Fibroblast of skin of right quadriceps (primary cell): ENCODE results near the gene INCENP.
"Not testable (repeated sequence)": the region's sequence is repeated elsewhere in the genome, so short reads cannot be mapped to it uniquely, and the experiment has no call there.

Experiments used
- DNase-seq: peaks from one replicate; pipeline ENCODE4 v3.0.0-alpha.2; 2013

The INCENP gene

DNA sequence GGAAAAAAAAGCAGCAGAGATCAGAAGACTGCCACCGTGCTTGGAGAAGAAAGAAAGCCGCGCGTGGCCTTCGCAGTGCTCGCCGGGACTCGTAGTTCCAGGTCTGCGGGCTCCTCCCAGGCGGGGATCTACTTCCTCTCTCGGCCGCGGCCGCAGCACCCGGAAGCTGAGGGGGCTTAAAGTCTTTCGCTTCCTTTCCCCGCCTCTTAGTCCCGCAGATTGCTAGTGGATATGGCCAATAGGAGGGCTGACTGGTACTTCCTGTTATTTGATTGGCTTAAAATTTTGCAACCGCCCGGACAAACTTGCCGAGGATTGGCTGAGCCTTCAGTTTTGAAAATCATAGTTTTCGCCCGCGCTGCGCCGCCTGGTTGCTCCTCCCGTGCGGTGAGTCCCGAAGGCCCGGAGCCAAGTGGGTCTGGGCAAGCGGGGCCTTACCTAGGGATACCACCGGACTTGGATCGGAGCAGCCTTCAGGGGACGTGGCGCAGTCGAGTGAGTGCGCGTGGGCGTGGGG, at the start of gene INCENP:
Gene INCENP, plus strand, starts transcription at position 343 of the 517 bp plus-strand sequence. CDS start 4,151 bp downstream, outside the sequence.
- peak; percentile 99 for DNase-seq

DNA sequence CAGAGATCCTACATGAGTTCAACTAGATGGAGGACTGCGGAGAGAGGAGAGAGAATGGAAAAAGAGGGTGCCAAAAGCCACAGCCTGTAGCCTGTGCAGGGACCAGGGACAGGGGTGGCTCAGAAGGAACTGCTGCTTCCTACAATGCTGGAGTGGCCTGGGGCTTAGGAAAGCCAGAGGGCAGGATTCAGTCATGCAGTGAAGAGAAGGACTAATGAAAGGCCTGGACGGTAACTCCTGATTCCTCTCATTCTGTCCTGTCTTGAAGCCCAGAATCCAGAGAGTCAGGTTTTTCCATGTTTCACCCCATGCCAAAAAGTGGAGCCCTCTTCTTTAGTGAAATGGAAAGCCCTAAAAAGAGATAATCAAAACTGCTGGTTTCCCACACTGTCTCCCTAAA, 48.4 kb upstream of the INCENP start:
- no peak for DNase-seq

DNA sequence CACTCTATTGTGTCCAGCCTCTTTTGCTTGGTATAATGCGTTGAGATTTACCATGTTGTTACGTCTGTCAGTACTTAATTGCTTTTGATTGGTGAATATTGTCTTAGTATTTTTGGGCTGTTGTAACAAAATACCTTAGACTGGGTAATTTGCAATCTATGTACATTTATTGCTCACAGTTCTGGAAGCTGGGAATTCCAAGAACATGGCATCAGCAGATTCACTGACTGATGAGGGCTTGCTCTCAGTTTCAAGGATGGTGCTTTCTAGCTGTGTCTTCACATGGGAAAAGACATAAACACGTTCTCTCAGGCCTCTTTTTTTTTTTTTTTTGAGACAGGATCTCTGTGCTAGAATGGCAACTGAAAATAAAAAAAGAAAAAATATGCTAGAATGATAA, 46.7 kb upstream of the INCENP start:
- peak; percentile 15 for DNase-seq

DNA sequence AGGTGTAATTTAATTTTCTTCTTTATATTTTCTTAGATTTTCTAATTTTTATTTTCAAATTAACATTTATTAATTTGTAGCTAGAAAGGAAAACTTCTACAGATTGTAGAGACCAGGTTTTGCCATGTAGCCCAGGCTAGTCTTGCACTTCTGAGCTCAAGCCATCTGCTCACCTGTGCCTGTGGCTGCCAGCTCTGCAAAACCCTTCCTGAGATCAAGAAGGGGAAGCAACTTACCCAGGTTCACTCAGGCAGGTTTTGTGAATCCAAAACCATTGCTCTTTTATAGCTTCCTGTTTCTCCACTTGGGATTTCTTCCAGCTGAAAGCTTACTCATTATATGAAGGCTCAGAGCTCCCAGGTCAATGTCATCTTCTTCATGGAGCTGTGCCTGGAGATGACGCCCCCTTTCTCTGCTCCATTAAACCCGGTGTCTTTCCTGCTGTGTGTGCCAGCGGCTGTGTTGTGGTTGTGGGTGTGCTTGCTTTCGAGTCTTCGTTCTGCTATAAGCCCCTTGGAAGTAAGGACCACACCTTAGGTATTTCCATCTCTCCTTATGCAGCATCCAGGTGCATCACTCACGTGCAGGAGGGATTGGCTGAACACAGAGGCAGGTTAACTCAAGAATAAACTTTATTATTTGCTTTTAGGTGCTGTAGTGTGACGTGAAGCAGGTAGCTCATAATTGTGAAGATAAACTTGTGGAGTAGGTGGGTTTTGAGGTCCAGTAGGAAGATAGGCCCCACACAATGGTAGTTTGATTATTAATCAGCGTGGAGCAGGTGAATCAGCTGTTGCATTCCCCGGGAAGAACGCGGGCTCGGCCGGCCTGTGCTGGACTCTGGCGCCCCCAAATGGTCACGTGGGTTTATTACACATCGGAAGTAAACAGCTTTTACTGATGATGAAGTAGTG, 42.2 kb upstream of the INCENP start:
- DNase-seq: peak; percentile 54

DNA sequence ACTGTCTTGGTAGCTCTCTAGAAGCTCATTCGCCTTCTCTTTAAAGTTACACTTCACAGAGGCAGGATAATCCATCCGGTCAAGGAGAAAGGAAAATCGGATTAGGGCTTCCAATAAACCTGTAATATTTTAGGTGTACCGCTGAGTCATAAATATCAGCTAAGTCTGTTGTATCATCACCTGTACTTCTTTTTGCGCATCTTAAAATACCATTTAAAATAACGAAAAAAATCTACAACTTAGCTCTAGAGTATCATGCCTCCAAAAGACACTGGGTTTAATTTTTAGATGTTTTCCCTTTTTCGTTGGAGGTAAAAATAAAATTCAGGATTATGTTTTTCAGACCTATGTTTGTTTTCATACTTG, 41.5 kb upstream of the INCENP start:
- no peak for DNase-seq

DNA sequence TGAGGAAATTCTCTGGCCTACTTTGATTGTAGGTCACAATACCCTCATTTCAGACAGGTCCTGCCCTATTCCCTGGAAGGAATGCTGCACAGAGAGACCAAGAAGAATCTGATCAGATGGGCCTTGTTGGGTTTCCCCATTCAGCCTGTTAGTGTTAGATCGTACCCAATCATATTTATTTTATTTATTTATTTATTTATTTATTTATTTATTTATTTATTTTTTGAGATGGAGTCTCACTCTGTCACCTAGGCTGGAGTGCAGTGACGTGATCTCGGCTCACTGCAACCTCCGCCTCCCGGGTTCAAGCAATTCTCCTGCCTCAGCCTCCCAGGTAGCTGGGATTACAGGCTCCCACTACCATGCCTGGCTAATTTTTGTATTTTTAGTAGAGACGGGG, 39.0 kb upstream of the INCENP start:
- not testable (repeated sequence) for DNase-seq

DNA sequence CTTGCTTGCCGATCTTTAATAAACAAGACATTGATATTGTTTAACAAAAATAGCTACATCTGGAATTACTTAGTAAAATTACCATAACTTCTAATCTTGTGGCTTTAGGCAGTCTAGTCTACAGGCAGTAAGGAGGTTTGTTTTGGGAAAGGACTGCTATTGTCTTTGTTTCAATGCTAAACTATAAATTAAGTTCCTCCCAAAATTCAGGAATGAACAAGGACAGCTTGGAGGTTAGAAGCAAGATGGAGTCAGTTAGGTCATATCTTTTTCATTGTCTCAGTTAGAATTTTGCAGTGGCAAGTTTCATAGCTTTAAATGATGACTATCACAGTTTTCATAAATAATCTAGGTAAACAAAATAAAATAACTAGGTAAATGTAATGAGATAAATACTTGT, 36.1 kb upstream of the INCENP start:
- DNase-seq: no peak

DNA sequence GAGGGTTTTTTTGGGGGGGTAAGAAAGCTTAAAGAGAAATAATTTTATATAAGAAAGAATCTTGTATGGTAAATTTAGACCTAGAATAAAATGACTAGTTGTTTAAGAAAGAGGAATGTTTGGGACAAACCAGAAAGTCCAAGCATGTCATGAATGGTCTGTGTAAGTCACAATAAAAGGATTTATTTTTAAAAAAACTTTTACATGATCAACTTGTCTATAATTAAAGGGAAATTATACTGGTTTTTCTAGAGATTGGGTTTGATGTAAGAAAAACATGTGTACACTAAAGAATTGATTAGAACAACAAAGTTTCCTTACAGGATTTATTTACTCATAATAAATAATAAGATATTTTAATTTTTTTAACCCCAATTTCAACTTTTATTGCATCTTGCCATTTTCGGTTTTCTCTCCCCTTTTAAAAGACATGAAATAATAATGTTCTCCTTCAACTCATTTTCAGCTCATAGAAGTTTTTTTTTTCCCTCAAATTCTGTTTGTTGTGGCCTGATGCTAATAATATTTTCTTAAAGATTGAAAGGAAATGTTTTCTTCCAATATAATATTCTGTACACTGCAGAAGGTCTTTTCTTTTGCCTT, 35.4 kb upstream of the INCENP start:
- no peak for DNase-seq

DNA sequence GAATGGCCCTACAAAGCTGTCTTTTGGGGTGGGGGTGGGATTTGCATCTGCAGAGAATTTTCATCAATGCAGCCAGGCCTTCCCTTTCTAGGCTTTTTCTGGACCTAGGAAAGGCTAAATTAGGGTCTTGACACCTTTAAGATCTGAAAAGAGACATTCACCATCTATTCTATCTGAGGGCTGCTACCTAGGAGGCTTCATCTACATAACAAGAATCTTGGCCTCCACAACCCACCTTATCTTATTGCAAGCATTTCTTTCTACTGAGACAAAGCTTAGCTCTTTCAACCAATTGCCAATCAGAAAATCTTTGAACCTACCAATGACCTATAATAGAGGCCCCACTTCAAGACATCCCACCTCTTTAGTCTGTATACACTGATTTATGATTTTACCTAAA, 20.7 kb upstream of the INCENP start:
- no peak for DNase-seq

DNA sequence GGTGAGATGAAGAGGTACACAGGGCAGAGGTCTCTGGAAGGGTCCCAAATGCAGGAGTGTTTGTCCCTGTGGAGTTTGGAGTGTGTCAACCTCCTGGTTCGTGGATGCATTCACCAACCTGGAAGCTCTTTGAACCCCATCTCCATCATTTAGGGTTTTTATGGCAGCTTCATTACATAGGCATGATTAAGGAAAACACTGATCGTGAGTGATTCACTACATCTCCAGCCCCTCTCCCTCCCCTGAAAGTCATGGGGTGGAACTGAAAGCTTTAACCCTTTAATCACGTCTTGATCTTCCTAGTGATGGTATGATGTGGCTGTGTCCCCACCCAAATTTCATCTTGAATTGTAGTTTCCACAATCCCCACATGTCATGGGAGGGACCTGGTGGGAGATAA, 19.8 kb upstream of the INCENP start:
- DNase-seq: no peak

DNA sequence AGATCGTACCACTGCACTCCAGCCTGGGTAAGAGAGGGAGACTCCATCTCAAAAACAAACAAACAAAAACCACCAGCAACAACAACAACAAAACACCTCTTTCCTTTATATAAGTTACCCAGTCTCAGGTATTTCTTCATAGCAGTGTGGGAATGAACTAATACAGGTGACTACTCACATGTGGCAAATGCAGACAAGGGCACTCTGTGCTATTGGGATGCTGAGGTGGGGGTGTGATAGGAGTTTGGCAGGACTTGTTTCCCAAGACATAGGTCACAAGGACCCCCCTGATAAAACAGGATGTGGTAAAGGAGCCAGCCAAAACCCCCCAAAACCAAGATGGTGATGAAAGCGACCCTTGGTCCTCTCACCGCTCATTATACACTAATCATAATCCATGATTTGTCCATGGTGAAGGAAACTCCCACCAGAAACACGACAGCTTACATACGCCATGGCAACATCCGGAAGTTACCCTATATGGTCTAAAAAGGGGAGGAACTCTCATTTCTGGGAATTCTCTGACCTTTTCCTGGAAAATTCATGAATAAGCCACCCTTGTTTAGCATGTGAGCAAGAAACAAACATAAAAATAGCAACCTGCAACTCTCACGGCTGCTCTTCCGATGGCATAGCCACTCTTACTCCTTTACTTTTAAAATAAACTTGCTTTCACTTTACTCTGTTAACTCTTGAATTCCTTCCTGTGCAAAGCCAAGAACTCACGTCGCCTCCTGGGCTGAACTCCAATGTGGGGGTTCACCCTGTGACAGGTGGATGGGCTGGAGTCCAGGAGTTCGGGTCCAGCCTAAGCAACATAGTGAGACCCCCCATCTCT, 18.8 kb upstream of the INCENP start:
- DNase-seq: peak; percentile 51

DNA sequence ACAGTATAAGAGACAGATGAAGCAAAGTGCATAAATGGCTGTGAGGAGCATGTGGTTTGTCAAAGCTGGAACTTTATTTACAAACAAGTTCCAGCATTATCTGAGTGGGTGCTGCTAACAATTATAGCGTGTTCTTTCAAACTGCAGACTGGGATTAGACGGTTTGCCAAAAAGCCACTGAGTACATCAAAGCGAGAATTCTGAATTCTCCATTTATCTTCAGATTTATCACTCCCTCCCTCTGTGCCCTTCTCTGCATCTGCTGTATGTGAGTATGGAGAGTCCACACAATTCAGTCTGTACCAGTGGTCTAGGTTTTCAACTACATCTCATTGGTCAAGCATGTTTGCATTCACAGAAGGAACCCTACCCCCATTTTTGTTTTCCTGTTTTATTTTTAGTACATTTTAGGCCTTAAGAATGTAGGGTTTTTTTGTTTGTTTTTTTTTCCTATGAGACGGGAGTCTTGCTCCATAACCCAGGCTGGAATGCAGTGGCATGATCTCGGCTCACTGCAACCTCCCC, 18.1 kb upstream of the INCENP start:
- DNase-seq: peak; percentile 27

DNA sequence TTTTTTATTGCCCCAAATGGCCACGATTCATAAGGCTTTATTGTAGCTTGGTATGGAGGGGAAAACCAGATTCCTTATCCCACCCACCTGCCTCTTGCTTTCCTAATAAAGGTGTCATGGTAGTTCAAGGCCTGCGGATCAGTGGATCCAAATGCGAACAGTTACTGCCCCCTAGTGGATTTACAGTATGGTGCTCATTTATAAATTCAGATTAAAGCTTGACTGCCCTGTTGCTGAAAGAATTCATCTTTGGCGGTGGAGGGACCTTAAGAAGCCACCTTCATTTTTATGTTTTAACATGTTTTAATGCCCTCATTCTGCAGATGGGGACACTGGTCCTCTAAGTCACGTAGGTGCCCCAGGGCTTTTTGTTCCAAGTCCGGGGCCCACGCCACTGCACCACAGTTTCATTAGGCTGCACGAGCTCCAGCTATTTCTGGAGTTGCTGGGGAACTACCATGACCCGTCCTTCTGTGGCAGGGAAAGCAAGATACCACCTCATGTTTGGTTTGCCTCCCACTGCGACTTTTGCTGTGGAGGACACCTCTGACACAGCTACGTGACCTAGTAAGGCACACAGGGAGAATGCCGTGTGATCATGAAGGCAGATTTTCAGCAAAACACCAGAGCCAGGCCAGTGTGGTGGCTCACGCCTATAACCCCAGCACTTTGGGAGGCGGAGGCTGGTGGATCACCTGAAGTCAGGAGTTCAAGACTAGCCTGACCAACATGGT, 15.6 kb upstream of the INCENP start:
- DNase-seq: peak; percentile 60

DNA sequence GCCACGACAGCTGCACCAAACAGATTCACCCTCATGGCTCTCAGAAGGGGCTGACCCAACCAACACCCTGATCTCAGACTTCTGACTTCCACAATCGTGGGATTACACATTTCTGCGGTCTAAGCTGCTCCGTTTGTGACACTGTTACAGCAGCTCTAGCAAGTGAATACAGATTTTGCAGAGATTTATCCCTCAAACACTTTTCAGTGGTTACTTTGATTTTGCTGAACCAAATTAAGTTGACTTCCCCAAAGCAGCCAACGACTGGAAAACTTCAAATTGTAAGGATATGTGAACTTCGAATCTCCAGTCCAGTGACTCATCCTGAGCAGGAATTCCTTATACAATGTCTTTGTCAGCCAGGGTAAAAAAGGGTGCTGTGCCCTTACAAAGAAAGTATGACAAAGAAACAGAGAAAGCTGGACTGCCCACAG, 14.8 kb upstream of the INCENP start:
- DNase-seq: peak; percentile 46

DNA sequence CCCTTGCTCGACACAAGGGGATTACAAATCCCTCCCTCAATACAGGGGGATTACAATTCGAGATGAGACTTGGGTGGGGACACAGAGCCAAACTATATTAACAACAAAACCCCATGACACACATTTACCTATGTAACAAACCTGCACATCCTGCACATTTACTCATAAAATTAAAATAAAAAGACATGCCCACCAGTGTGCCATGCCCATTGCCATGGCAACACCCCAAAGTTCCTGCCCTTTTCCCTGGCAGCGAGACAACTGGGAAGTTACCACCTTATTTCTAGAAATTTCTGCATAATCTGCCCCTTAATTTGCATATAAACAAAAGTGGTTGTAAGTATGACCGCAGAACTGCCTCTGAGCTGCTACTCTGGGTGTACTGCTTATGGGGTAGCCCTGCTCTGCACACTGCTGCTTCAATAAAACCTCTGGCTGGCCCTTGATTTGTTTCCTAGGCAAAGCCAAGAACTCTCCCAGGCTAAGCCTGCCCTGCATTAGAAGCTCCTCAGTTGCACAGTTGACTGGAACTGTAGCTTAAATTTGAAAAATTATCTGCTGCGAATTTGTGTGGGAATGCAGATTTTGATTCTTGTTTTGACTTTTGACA, 8.6 kb upstream of the INCENP start:
- no peak for DNase-seq

DNA sequence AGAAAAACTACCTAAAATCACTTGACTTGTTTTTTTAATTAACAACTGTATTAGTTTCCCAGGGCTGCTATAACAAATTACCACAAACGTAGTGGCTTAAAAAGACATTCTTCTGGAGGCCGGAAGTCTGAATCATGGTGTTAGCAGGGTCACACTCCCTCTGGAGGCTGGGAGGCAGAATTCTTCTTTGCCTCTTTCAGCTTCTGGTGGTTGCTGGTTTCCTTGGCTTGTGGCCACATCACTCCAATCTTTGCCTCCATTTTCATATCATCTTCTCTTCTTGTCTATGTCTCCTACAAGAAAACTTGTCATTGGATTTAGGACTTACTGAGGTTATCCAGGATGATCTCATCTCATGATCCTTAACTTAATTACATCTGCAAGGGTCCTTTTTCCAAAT, 7.4 kb upstream of the INCENP start:
- DNase-seq: no peak

DNA sequence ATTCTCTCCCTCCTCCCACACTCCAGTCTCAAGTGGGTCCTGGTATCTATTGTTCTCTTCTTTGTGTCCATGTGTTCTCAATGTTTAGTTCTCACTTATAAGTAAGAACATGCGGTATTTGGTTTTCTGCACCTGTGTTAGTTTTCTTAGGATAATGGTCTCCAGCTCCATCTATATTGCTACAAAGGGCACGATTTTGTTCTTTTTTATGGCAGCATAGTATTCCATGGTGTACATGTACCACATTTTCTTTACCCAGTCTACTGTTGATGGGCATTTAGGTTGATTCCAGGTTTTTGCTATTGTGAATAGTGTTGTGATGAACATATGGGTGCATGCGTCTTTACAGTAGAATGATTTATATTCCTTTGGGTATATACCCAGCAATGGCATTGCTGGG, 4.2 kb upstream of the INCENP start:
- DNase-seq: no peak

DNA sequence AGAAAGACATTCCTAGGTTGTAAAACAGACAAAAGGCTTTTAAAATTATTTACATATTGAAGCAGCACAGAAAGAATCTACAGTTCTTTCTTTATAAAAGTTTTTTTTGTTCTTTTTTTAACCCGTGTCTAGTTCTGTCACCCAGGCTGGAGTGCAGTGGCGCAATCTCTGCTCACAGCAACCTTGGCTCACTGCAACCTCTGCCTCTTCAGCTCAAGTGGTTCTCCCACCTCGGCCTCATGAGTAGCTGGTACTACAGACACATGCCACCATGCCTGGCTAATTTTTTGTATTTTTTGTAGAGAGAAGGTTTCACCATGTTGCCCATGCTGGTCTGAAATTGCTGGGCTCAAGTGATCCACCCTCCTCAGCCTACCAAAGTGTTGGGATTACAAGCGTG, 3.8 kb upstream of the INCENP start:
- no peak for DNase-seq

DNA sequence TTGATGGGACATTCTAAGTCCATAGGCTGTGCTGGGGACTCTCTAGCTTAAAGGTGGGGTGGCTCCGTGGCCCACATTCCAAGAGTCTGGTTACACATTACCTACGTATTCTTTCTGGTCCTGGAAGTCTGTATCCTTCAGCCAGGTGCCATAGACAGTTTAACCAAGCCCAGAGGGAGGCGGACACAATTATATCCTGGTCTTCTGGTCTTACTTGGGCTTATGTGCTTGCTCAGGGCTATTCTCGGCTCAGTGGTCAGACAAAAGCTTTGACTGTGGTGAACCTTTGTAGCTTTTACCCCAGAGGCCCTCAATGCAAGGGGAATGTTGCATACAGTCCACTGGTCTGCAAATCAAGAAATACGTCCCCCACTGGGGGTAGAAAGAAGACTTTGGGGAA, 3.4 kb upstream of the INCENP start:
- DNase-seq: no peak

DNA sequence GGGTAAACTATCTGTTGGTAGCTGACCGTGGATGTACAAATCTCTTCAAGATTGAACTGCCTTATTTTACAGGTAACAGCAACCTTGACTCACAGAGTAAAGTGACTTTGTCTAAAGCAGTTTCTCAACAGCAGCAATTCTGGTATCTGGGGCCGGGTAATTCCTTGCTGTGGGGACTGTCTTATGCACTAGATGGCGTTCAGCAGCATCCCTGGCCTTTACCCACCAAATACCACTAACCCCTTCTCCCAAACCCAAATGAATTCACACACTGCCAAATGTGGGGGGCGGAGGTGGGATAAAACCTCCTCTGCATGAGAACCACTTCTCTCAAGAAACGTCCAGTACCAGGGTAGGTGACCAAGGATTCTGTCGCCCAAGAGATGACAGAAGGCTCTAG, 1.7 kb upstream of the INCENP start:
- DNase-seq: no peak

DNA sequence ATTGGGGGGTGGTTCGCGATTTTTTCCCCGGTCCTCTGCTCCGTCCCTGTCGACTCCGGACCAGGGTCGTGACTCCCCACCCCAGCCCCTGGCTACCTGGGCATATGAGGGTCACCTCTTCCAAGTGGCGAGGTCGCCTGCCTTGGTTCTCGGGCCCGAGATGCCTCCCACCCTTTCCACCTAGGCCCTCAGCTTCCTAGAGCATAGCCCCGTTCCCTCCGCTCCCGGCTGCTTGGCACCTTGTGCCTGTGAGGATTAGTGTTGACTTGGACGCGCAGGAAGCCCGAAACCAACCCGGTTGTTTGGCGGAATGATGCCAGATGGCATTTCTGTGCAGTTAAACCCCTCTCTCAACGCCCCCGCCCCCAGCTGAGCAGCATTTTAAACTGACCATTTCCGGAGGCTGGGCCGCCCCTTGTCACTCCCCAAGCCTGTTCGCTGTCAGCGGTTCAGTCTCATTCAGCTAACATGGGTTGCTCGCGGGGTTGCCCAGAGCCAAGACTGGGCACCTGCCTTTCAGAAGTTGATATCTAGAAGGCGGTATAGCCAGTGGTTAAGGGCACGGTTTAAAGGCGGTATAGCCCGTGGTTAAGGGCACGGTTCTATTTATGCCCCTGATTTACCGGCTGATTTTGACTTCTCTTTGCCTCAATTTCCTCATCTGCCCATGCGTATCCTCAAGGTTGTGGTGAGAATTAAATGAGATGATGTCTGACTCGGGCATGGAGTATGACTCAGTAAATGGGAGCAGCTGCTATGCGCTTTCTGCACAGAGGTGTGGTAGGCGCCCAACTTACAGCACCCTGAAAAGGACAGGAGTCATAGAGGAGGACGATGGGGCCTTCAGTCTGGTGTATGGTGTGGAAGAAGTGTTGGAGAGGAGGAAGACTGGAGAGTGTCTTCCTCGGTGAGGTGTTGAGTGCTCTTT, 639 bp downstream of the INCENP start:
- DNase-seq: peak; percentile 30
